GM19023 (cell line): ENCODE results near the gene NDUFA8.

Experiments used
- ATAC-seq: cut with Tn5 transposase; IDR thresholded peaks from one replicate; pipeline ENCODE4 v1.9.1; 2021; ENCODE audit warnings: mild to moderate bottlenecking, moderate library complexity; ENCODE audit not compliant: unreplicated experiment

Gene NDUFA8

DNA sequence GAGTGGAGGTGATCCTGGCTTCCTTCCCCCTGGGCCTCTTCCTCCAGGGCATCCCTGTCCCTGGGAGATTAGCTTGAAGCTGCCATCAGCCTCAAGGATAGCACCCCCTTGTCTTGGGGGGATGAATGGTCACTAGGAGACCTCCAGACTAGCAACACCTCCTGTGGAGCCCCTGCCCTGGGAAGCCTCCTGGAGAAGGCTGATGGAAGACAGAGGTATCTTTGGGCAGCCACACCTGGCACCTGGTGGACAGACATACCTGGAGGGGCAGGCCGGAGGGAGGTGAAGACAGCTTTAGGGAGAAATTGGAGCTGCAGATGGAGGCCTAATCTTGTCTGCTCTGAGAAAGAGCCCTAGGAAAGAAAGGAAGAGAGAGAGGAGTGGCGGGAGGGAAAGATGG, 57.4 kb downstream of the NDUFA8 start:
- ATAC-seq, result no peak

DNA sequence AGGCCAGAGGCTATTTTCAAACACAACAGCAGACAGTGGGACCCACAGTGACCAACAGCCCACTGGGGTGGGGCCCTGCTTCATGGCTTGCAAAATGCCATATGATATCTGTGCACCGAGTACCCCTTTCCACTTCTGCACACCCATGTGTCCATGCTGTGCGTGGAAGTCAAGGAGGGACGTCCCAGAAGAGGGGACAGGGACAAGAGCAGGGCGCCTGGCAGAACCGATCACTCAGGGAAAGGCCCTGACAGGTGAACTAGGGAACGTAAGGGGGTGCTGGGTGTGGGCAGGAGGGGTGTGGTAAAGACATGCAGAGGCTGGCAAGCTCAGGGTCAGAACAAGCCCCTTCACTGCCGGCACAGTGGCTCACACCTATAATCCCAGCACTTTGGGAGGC, 58.8 kb downstream of the NDUFA8 start:
- no peak for ATAC-seq

DNA sequence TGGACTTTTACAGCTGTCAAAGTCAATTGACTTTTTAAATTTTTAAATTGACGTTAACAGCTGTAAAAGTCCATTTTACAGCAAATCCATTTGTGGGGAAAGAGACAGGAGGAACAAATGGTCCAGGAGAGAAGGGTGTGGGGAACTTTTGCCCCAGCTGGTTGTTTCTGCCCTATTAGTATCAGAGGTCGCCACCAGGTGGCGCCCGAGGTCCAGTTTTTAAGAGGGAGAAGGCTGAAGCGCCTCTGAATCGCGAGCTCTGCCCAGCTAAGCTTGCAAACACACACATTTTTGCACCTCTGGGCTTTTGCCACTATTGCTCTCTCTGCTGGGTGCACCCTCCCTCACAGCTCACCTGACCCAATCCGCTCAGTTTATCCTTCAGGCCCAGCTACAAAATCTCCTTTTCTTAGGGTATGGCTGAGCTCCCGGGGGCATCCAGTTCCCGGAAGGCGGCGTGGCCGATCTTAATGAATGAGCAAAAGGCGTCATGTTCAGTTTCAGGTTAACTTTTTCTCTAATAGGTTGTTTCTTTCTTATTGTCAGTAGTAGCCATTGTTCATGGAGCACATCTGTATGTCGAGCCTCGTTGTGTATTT, 60.2 kb downstream of the NDUFA8 start:
- ATAC-seq, result peak; percentile 70

- ATAC-seq, result no peak
Measured at GRCh38 chr9:122097679-122098315, 61.8 kb downstream of the NDUFA8 start.

DNA sequence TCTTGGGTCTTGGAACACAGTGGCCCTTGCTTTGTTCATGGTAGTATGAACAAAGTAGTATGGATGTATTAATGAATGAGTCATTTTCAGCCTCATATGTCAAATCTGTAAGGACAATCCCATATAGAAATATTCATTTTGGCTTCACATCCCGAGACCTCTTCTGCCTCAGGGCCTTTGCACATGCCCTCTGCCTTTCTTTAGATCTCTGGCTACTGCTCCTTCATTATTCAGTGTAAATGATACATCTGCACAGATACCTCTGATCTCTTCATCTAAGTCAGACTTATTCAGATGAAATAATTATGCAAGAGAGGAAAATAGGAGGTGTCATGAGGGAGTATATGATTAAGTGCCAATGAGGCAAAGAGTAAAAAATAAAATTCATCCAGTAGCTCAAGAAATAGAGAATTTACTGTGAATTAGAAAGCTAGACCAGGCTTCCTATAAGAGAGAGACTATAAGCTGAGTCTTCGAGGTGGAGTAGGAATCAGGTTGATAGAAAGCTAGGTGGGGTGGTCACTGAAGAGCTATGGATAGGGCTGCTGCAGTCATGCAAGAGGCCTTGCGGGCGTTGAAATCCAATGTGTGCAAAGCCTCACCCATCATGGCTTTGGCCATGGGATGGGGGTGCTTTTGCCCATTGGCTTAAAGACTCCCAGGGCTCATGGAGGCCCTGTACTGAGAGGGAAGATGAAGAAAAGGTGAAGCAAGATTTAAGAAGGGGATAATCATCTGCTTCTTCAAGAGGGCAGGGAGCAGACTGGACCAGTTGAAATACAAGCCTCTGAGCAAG, 62.8 kb downstream of the NDUFA8 start:
- no peak for ATAC-seq

GRCh38 chr9:122095010-122095767, 64.4 kb downstream of the NDUFA8 start:
- ATAC-seq, result no peak
